NCI-H2081 (cell line): ENCODE data around the gene CKS2.

ENCODE experiments used
- DNase-seq, 2 experiments: peaks; one replicate each; lab custom pipeline; 2025; lab: John Stamatoyannopoulos, UW

Gene CKS2

GRCh38 chr9:89350988-89351557 is 40.1 kb downstream of the CKS2 start:
- DNase-seq, result no peak

DNA sequence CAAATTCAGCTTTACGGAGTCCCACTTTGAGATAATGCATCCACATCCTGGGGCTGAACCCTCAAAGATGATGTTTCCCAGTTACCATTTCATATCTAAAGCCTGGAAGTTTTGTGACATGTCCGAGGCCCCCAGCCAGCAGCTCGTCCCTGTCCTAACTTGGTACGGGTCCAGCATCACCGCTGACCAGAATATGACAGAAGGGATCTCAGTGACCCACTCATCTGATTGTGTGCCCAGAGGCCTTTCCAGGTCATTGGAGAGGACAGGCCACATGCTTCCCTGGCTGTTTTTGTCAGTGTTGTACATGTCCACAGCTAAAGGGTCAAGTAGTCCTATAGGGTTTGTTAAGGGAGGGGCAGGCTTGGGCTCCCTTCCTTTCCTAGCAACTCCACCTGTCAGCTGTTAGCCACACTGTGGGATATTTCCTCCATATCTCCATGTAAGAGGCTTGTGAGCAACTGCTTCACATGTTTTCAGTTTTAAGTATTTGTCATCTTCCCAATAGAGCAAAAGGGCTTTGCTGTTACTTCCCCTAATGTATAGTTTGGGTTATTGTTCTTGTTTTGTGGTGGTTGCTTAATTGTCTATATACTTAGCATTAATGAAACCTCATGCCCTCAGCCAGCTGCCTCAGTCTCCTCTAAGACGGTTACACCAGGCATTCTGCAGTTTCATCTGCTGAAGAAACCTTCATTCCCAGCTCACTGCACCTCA is 40.7 kb downstream of the CKS2 start:
- no peak for DNase-seq

DNA sequence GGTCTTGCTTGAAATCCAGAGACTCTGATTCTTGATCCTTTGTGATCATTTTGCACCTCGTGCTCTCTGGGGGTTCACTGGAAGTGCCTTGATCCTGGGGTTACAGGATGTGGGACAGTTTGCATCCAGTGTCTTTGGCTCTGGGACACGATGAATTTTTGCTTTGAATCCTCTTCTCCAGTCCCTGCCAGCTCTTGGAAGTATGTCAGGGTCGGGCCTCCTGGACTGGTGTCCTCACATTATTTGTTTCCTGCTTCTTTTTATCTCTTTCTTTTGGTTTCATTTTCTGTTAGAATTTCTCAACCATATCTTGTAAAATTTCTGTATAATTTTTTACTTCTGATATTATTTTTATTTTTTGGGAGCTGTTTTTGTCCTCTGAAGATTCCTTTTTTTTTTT is 41.5 kb downstream of the CKS2 start:
- DNase-seq, result no peak

GRCh38 chr9:89352874-89353649 is 42.1 kb downstream of the CKS2 start:
- no peak for DNase-seq

DNA sequence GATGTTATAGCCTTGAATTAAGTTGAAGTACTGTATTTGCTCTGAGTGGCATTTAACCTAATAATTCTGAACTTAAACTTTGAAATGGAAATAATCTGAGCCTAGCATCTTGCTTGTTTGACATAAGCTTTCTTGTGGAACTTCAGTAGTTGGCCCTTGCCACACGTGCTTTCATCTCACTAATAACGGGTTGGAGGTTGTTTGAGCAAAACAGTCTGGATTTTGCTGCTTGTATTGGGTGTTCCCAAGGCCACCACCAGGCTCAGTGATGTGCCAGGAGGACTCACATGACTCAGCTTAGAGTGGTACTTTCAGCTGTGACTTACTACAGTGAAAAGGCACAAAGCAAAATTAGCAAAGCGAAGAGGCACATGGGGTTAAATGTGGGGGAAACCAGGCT is 43.0 kb downstream of the CKS2 start:
- peak in 1 of 2 experiments; percentile 9 for DNase-seq

GRCh38 chr9:89354471-89354870 is 43.5 kb downstream of the CKS2 start:
- DNase-seq, result no peak

- DNase-seq, result no peak
Measured at GRCh38 chr9:89356782-89357181, 45.8 kb downstream of the CKS2 start.

GRCh38 chr9:89357331-89358197 is 46.6 kb downstream of the CKS2 start:
- DNase-seq, result no peak

- DNase-seq, result no peak
Measured at GRCh38 chr9:89358376-89358916, 47.5 kb downstream of the CKS2 start.

- peak; percentile 65 to 87 for DNase-seq
Measured at GRCh38 chr9:89358985-89359384, 48.0 kb downstream of the CKS2 start.

DNA sequence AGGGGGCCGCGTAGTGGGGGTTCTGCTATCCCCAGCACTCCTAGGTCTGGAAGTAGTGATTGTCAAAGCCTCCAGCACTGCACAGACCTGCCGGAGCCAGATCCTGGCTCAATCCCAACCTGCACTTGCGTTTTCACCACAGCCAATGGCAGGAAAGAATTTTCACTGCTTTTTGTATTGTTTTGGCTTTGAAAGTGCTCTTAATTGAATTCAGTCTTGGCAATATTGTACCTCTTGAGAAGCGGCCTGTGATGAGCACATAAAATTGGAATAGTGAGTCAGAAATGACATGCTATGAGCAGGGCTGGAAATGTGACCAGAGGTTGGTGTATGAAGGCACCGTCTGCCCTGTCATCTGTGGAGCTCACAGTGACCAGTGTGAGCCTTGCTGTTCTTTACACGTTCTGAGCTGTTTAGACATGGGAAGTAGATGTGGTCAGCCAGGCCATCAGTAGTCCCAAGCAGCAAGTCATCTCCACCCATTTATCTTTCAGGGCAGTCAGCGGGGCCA is 48.8 kb downstream of the CKS2 start:
- DNase-seq, result peak; percentile 14 to 69

DNA sequence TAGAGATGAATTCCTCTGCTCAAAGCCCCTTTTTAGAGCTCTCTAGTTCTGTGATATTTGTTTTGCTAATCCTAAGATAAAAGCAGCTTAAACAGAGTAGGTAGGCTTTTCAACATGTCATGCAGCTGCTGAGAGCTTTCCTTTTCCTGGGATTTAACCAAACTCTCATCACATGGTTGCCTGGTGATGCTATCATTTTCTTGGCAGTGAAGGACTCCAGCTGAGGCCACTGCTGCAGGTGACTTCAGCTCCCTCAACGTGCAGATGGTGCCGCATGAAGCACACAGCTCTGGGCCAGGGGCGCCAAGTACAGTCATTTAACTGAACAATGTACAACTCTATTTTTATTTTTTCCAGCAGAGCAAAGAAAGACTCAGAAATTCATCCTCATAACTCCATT is 49.5 kb downstream of the CKS2 start:
- DNase-seq, result peak; percentile 16 to 73

GRCh38 chr9:89361031-89361430 is 50.0 kb downstream of the CKS2 start:
- DNase-seq, result no peak

GRCh38 chr9:89361816-89362646 is 51.0 kb downstream of the CKS2 start:
- DNase-seq, result no peak

GRCh38 chr9:89362647-89363310 is 51.8 kb downstream of the CKS2 start:
- no peak for DNase-seq

DNA sequence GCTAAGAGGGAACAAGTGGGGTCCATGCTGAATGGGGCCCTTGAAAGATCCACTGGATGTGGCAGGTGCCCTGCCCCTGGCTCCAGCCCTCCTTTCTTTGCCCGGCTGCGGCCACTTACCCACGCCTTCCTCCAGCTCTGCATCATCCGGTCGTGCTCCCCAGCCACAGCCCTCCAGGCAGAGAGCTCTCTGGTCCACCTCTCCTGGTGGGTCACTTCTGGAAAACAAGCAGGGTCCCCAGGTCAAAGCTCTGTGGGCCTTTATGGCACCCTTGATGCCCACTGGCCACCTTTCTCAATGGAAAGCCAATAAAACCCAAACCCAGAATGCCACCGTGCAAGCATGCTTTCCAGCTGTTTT is 52.3 kb downstream of the CKS2 start:
- no peak for DNase-seq

DNA sequence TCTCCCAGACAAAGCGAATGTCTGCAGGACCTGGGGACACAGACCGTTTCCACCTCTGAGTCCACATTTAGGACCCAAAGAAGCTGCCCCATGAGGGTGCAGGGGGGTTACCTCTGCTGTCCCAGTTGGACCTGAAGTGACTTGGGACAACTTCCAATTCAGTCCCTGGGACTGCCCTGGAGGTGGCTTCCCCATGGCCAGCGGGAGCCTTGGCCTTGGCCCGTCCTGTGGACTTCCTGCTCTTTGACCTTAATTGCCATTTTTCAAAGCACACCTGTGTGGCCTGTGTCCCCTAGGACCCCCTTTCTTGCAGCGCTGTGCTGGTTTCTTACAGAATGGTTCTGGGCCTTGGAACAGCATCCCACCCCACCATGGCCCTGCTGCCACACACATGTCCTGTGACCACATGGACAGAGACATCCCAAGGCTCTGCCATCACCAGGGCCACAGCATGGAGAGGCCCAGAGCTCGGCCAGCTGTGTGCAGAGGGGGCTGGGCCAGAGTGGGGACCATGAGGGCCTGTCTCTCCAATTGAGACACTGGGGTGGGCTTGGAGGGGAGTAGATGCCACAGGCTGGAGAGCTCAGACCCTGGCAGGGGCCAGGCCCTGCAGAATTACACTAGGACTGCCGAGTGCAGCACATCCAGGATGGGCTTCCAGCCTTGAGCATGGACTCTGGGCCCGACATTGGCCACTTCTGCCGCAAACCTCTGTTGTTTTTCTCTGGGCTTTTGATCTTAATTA is 53.1 kb downstream of the CKS2 start:
- DNase-seq, result no peak

GRCh38 chr9:89364666-89365531 is 53.9 kb downstream of the CKS2 start:
- DNase-seq, result no peak

- no peak for DNase-seq
Measured at GRCh38 chr9:89365532-89365912, 54.5 kb downstream of the CKS2 start.
